ENCODE measurements around the gene DGKK. TPM values are rescaled to one million over a fixed set of nuclear protein-coding genes. Genes with fewer than 3 reads are reported as not detected.

Gene DGKK
- total RNA-seq, 1 donor from 2014 or later, result 0.14 TPM

- Mint-ChIP-seq H3K36me3 (ENCODE audit: low read depth) (no peaks in the 10 kb centered on the region), H3K4me1 (no peaks in the 10 kb centered on the region), H3K4me3 (no peak overlapping the region), H3K9me3 (peaks cover 10% of the 10 kb centered on the region), H3K27ac (ENCODE audit: unreplicated experiment) (no peak overlapping the region), H3K27me3 (ENCODE audit: low read depth) (peaks cover 3% of the 10 kb centered on the region)
- TF ChIP-seq, protein P1, sequence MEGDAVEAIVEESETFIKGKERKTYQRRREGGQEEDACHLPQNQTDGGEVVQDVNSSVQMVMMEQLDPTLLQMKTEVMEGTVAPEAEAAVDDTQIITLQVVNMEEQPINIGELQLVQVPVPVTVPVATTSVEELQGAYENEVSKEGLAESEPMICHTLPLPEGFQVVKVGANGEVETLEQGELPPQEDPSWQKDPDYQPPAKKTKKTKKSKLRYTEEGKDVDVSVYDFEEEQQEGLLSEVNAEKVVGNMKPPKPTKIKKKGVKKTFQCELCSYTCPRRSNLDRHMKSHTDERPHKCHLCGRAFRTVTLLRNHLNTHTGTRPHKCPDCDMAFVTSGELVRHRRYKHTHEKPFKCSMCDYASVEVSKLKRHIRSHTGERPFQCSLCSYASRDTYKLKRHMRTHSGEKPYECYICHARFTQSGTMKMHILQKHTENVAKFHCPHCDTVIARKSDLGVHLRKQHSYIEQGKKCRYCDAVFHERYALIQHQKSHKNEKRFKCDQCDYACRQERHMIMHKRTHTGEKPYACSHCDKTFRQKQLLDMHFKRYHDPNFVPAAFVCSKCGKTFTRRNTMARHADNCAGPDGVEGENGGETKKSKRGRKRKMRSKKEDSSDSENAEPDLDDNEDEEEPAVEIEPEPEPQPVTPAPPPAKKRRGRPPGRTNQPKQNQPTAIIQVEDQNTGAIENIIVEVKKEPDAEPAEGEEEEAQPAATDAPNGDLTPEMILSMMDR (conservative IDR thresholded peaks at IDR 0.05), result no peak
- DNase-seq (ENCODE audit: low read depth, low spot score), result no peak
Observed at GRCh38 chrX:50447535-50447934, 23.1 kb downstream of the DGKK start.

DNA sequence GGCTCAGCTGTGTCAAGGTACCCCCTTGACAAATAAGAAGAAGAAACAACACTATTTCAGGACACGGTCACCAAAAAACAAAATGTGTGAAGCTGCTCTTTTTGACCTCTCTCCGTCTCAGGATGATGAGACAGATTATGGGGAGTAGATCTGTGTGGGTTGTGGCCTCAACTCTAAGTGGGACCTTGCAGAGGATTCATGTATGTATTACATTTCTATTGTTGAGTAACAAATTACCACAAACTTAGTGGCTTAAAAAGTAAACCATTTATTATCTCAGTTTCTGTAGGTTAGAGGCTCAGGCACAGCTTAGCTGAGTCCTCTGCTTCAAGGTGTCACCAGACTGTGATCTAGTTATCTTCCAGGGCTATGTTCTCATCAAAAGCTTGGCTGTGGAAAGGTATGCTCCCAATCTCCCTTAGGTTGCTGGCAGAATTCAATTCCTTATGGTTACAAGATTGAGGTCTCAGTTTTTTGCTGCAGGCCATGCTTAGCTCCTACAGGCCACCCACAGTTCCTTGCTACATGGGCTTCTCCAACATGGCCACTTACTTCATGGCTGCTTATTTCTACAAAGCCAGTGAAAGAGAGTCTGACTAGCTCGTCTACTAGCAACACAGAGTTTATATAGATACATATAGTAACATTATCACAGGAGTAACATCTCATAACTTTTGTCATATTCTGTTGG lies 28.1 kb downstream of the DGKK start:
- no peak for DNase-seq (ENCODE audit: low read depth, low spot score)
- peaks cover 12% of the 10 kb centered on the region for H3K9me3 Mint-ChIP-seq

GRCh38 chrX:50436797-50437196 lies 33.8 kb downstream of the DGKK start:
- H3K4me3 Mint-ChIP-seq, result no peak overlapping the region
- no peak for DNase-seq (ENCODE audit: low read depth, low spot score)
- no peaks in the 10 kb centered on the region for H3K36me3 Mint-ChIP-seq (ENCODE audit: low read depth)
- peaks cover 18% of the 10 kb centered on the region for H3K27me3 Mint-ChIP-seq (ENCODE audit: low read depth)
- H3K9me3 Mint-ChIP-seq, result peaks cover 2% of the 10 kb centered on the region
- no peak overlapping the region for H3K27ac Mint-ChIP-seq (ENCODE audit: unreplicated experiment)
- peaks cover 9% of the 10 kb centered on the region for H3K4me1 Mint-ChIP-seq
- TF ChIP-seq, protein P1 (conservative IDR thresholded peaks at IDR 0.05), result no peak

More for the DNA sequence above, 28.1 kb downstream of the DGKK start:
- TF ChIP-seq, protein P1 (conservative IDR thresholded peaks at IDR 0.05), result no peak
- H3K4me3 Mint-ChIP-seq, result no peak overlapping the region
- no peaks in the 10 kb centered on the region for H3K36me3 Mint-ChIP-seq (ENCODE audit: low read depth)
- H3K27ac Mint-ChIP-seq (ENCODE audit: unreplicated experiment), result no peak overlapping the region
- H3K4me1 Mint-ChIP-seq, result no peaks in the 10 kb centered on the region
- peaks cover 6% of the 10 kb centered on the region for H3K27me3 Mint-ChIP-seq (ENCODE audit: low read depth)

GRCh38 chrX:50432829-50433289 lies 37.8 kb downstream of the DGKK start:
- TF ChIP-seq, protein P1 (conservative IDR thresholded peaks at IDR 0.05), result no peak
- no peak overlapping the region for H3K27ac Mint-ChIP-seq (ENCODE audit: unreplicated experiment)
- no peaks in the 10 kb centered on the region for H3K36me3 Mint-ChIP-seq (ENCODE audit: low read depth)
- H3K27me3 Mint-ChIP-seq (ENCODE audit: low read depth), result peaks cover 18% of the 10 kb centered on the region
- H3K4me3 Mint-ChIP-seq, result no peak overlapping the region
- H3K9me3 Mint-ChIP-seq, result no peaks in the 10 kb centered on the region
- H3K4me1 Mint-ChIP-seq, result peaks cover 9% of the 10 kb centered on the region
- DNase-seq (ENCODE audit: low read depth, low spot score), result no peak

DNA sequence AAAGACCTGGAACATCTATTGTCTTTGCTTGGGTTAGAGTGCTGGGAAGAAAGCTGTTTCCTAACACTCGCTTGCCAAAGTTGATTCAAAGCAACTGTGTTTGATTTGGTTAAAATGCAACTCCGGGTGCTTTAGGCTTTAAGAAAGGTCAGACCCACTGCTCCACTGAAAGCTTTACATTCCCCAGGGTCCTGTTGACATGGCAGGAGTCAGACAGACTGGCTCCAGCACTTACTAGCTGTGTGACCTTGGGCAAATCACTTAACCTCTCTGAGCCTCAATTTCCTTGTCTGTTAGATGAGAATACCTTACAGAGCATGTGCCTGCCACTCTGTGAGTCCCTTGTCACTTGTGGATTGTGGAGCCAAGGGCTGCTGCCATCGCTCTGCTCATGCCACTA lies 39.0 kb downstream of the DGKK start:
- H3K4me1 Mint-ChIP-seq, result peaks cover 9% of the 10 kb centered on the region
- no peak for DNase-seq (ENCODE audit: low read depth, low spot score)
- H3K36me3 Mint-ChIP-seq (ENCODE audit: low read depth), result no peaks in the 10 kb centered on the region
- H3K9me3 Mint-ChIP-seq, result peaks cover 3% of the 10 kb centered on the region
- no peak overlapping the region for H3K27ac Mint-ChIP-seq (ENCODE audit: unreplicated experiment)
- H3K27me3 Mint-ChIP-seq (ENCODE audit: low read depth), result peaks cover 8% of the 10 kb centered on the region
- H3K4me3 Mint-ChIP-seq, result no peak overlapping the region
- TF ChIP-seq, protein P1 (conservative IDR thresholded peaks at IDR 0.05), result no peak

All from neural crest cell (in vitro differentiated cells).